Measurements from ENCODE around the gene MEGF11.

DNA sequence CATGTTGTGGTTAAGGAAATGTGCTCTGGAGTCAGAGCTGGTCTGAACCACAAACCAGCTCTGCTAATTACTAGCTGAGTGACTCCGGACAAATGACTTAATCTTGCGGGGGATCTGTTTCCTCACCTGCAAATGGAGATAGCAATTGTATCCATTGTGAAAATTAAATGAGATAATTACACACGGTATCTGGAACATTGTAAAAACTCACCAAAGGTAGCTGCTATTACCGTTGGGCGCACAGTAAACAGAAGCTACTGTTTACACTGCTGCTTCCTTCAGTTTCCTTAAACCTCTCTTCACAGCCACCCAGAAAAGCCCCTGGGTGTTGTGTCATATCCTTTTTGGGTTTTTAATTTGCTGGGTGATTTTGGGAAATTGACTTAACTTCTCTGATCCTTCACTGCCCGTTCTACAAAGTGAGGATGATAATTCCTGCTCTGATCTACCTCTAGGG, 107.8 kb downstream of the MEGF11 start:
- TF ChIP-seq POLR2A (IDR thresholded peaks at IDR 0.05; ENCODE audit: low read depth, low read length) (no peak), POLR2AphosphoS5 (IDR thresholded peaks at IDR 0.05; ENCODE audit: low read depth, low read length) (no peak)

Data from GM12891 (cell line).